ENCODE data around the gene CRTC2.
"Not testable (repeated sequence)": the region's sequence is repeated elsewhere in the genome, so short reads cannot be mapped to it uniquely, and the experiment has no call there.

CRTC2 gene

GRCh38 chr1:153981735-153982134 is 23.3 kb upstream of the CRTC2 start:
- H3K27me3 Mint-ChIP-seq, H3K9me3 Mint-ChIP-seq: not testable (repeated sequence)
- peaks cover 19% of the 10 kb centered on the region for H3K36me3 Mint-ChIP-seq (ENCODE audit: low read depth)

GRCh38 chr1:153979091-153979490 is 20.7 kb upstream of the CRTC2 start:
- H3K4me3 Mint-ChIP-seq, result peak overlapping the region; percentile 99
- H3K36me3 Mint-ChIP-seq (ENCODE audit: low read depth), result peaks cover 46% of the 10 kb centered on the region
- H3K9me3 Mint-ChIP-seq, H3K27me3 Mint-ChIP-seq, DNase-seq: not testable (repeated sequence)
- peak overlapping the region; percentile 97 for H3K27ac Mint-ChIP-seq
- peaks cover 32% of the 10 kb centered on the region for H3K4me1 Mint-ChIP-seq (ENCODE audit: low read depth)

More at GRCh38 chr1:153981735-153982134, 23.3 kb upstream of the CRTC2 start:
- not testable (repeated sequence) for H3K27ac Mint-ChIP-seq, H3K4me3 Mint-ChIP-seq, DNase-seq
- H3K4me1 Mint-ChIP-seq (ENCODE audit: low read depth), result peaks cover 36% of the 10 kb centered on the region

GRCh38 chr1:153978274-153978909 is 20.0 kb upstream of the CRTC2 start:
- Mint-ChIP-seq H3K4me3 (peak overlapping the region; percentile 99), H3K27ac (peak overlapping the region; percentile 97), H3K9me3 (no peaks in the 10 kb centered on the region), H3K27me3 (no peaks in the 10 kb centered on the region), H3K4me1 (ENCODE audit: low read depth) (peaks cover 34% of the 10 kb centered on the region), H3K36me3 (ENCODE audit: low read depth) (peaks cover 53% of the 10 kb centered on the region)
- DNase-seq, result no peak

- H3K4me1 Mint-ChIP-seq (ENCODE audit: low read depth), result peaks cover 35% of the 10 kb centered on the region
- peaks cover 61% of the 10 kb centered on the region for H3K36me3 Mint-ChIP-seq (ENCODE audit: low read depth)
- H3K9me3 Mint-ChIP-seq, result no peaks in the 10 kb centered on the region
- H3K27me3 Mint-ChIP-seq, result no peaks in the 10 kb centered on the region
- H3K27ac Mint-ChIP-seq, result peak within 1 kb of the TSS; percentile 97
- H3K4me3 Mint-ChIP-seq, result peak within 1 kb of the TSS; percentile 99
- DNase-seq, result peak; percentile 87
Observed at GRCh38 chr1:153977250-153978240, 19.1 kb upstream of the CRTC2 start, which contains the start of gene JTB. Gene JTB, minus strand, starts transcription at chr1:153977674. Its CDS starts 422 bp downstream, at chr1:153977252.

GRCh38 chr1:153976819-153977249 is 18.4 kb upstream of the CRTC2 start:
- DNase-seq, result no peak
- Mint-ChIP-seq H3K36me3 (ENCODE audit: low read depth) (peaks cover 65% of the 10 kb centered on the region), H3K27me3 (no peaks in the 10 kb centered on the region), H3K4me1 (ENCODE audit: low read depth) (peaks cover 42% of the 10 kb centered on the region), H3K4me3 (peak overlapping the region; percentile 99), H3K27ac (peak overlapping the region; percentile 97), H3K9me3 (no peaks in the 10 kb centered on the region)

- no peak overlapping the region for H3K4me3 Mint-ChIP-seq
- no peak for DNase-seq
- H3K4me1 Mint-ChIP-seq (ENCODE audit: low read depth), result peaks cover 46% of the 10 kb centered on the region
- no peaks in the 10 kb centered on the region for H3K9me3 Mint-ChIP-seq
- no peaks in the 10 kb centered on the region for H3K27me3 Mint-ChIP-seq
- peaks cover 60% of the 10 kb centered on the region for H3K36me3 Mint-ChIP-seq (ENCODE audit: low read depth)
- peak overlapping the region; percentile 97 for H3K27ac Mint-ChIP-seq
Observed at GRCh38 chr1:153973525-153973924, 15.1 kb upstream of the CRTC2 start.

GRCh38 chr1:153973071-153973470 is 14.7 kb upstream of the CRTC2 start:
- peak overlapping the region; percentile 97 for H3K27ac Mint-ChIP-seq
- H3K27me3 Mint-ChIP-seq, result no peaks in the 10 kb centered on the region
- DNase-seq, result no peak
- H3K9me3 Mint-ChIP-seq, result no peaks in the 10 kb centered on the region
- H3K4me3 Mint-ChIP-seq, result no peak overlapping the region
- H3K36me3 Mint-ChIP-seq (ENCODE audit: low read depth), result peaks cover 57% of the 10 kb centered on the region
- peaks cover 46% of the 10 kb centered on the region for H3K4me1 Mint-ChIP-seq (ENCODE audit: low read depth)

GRCh38 chr1:153970346-153970745 is 11.9 kb upstream of the CRTC2 start:
- H3K9me3 Mint-ChIP-seq, result no peaks in the 10 kb centered on the region
- peaks cover 52% of the 10 kb centered on the region for H3K36me3 Mint-ChIP-seq (ENCODE audit: low read depth)
- H3K27ac Mint-ChIP-seq, result no peak overlapping the region
- H3K4me3 Mint-ChIP-seq, result no peak overlapping the region
- H3K27me3 Mint-ChIP-seq, result no peaks in the 10 kb centered on the region
- no peak for DNase-seq
- peaks cover 51% of the 10 kb centered on the region for H3K4me1 Mint-ChIP-seq (ENCODE audit: low read depth)

- H3K27ac Mint-ChIP-seq, result peak overlapping the region; percentile 27
- peaks cover 49% of the 10 kb centered on the region for H3K4me1 Mint-ChIP-seq (ENCODE audit: low read depth)
- no peak overlapping the region for H3K4me3 Mint-ChIP-seq
- peaks cover 41% of the 10 kb centered on the region for H3K36me3 Mint-ChIP-seq (ENCODE audit: low read depth)
- no peaks in the 10 kb centered on the region for H3K9me3 Mint-ChIP-seq
- no peaks in the 10 kb centered on the region for H3K27me3 Mint-ChIP-seq
- no peak for DNase-seq
Observed at GRCh38 chr1:153968972-153969371, 10.6 kb upstream of the CRTC2 start.

GRCh38 chr1:153968408-153968807 is 10.0 kb upstream of the CRTC2 start:
- peak overlapping the region; percentile 90 for H3K4me3 Mint-ChIP-seq
- peaks cover 52% of the 10 kb centered on the region for H3K4me1 Mint-ChIP-seq (ENCODE audit: low read depth)
- no peak for DNase-seq
- peaks cover 37% of the 10 kb centered on the region for H3K36me3 Mint-ChIP-seq (ENCODE audit: low read depth)
- peak overlapping the region; percentile 27 for H3K27ac Mint-ChIP-seq
- no peaks in the 10 kb centered on the region for H3K27me3 Mint-ChIP-seq
- no peaks in the 10 kb centered on the region for H3K9me3 Mint-ChIP-seq

GRCh38 chr1:153968000-153968363 is 9.6 kb upstream of the CRTC2 start:
- Mint-ChIP-seq H3K9me3 (no peaks in the 10 kb centered on the region), H3K4me3 (peak overlapping the region; percentile 90), H3K4me1 (ENCODE audit: low read depth) (peaks cover 53% of the 10 kb centered on the region), H3K36me3 (ENCODE audit: low read depth) (peaks cover 36% of the 10 kb centered on the region), H3K27me3 (no peaks in the 10 kb centered on the region), H3K27ac (peak overlapping the region; percentile 95)
- no peak for DNase-seq

- Mint-ChIP-seq H3K9me3 (no peaks in the 10 kb centered on the region), H3K4me3 (peak within 1 kb of the TSS; percentile 90), H3K36me3 (ENCODE audit: low read depth) (peaks cover 37% of the 10 kb centered on the region)
Observed at GRCh38 chr1:153967107-153967999, 8.9 kb upstream of the CRTC2 start, which contains the start of gene CREB3L4. Gene CREB3L4, plus strand, starts transcription at chr1:153967902. Its CDS starts 624 bp downstream, at chr1:153968526.

GRCh38 chr1:153963850-153964331 is 5.5 kb upstream of the CRTC2 start:
- Mint-ChIP-seq H3K4me3 (peak overlapping the region; percentile 89), H3K27ac (peak overlapping the region; percentile 93), H3K9me3 (no peaks in the 10 kb centered on the region), H3K27me3 (no peaks in the 10 kb centered on the region), H3K36me3 (ENCODE audit: low read depth) (peaks cover 65% of the 10 kb centered on the region), H3K4me1 (ENCODE audit: low read depth) (peaks cover 68% of the 10 kb centered on the region)
- DNase-seq, result no peak

More at GRCh38 chr1:153967107-153967999, 8.9 kb upstream of the CRTC2 start, which contains the start of gene CREB3L4:
- peak within 1 kb of the TSS; percentile 95 for H3K27ac Mint-ChIP-seq
- peak; percentile 85 for DNase-seq
- no peaks in the 10 kb centered on the region for H3K27me3 Mint-ChIP-seq
- H3K4me1 Mint-ChIP-seq (ENCODE audit: low read depth), result peaks cover 55% of the 10 kb centered on the region
